DMS 273 treated with DMSO at 0.1 percent for 48 hours (cell line): ENCODE results near the gene ZNF30.
"Not testable (repeated sequence)": the region's sequence is repeated elsewhere in the genome, so short reads cannot be mapped to it uniquely, and the experiment has no call there.

Experiments used
- DNase-seq: peaks from one replicate; lab custom pipeline; 2025; lab: John Stamatoyannopoulos, UW

The ZNF30 gene

DNA sequence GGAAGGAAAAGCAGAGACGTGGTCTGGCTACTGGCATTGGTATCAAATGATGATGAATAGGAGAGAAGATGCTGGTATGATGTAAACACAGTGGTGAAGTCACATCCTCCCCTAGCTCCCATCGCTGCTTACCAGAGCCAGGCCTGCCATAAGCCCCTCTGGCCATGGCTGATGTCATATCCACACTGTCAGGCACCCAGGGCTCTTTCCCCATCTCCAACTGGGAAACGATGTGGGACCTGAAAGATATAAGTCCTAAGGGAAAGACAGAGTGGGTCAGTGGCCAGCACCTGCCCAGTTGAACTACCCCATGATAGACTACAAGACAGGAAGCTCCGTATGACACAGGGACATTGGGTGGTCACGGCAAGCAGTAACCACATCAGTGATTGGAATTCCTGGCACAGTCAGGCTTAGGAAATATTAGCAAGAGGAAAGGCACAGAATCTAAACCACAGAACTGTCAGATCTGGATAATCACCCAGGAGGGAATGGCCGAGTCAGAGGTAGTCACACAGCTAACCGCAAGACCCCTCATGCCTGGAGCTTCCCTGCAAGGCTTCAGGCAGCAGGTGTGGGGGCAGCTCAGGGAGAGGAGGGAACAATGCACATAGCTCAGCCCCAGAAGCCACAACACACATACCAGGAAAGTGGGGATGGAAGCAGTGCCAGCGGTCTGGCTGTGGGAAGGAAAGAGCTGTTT lies 33.6 kb downstream of the ZNF30 start:
- DNase-seq: no peak

DNA sequence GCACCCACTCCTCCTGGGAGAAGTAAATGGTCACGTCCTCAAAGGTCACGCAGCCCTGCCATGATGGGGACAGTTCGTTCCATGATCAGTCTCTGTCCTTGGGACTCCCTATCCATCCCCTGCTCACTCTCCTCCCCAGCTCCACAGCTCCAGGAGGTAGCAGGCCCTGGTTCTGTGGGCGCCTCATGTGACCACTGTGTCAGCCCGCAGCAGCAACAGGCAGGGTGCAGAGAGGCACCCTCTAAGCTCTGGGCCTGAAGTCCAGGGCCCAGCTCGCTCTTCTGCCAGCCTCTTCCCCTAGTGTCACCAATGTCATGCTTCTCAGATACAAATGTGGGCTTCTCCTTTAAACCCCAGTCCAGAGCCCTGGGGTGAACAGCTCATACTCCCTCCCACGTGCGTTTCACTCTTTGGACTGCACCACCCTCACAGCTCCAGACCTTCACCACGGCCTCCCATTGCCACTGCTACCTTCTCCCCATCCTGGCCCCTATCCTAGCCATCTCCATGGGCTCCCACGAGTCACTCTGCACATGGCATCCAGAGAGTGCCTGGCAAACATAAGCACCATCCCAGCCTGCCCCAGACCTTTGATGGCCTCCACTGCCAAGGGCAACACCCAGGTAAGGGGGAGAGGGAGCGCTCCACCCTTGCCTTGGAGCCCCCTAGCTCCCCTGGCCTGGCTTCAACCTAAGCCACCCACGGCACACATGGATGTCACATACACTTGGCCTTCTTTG lies 34.4 kb downstream of the ZNF30 start:
- DNase-seq: no peak

DNA sequence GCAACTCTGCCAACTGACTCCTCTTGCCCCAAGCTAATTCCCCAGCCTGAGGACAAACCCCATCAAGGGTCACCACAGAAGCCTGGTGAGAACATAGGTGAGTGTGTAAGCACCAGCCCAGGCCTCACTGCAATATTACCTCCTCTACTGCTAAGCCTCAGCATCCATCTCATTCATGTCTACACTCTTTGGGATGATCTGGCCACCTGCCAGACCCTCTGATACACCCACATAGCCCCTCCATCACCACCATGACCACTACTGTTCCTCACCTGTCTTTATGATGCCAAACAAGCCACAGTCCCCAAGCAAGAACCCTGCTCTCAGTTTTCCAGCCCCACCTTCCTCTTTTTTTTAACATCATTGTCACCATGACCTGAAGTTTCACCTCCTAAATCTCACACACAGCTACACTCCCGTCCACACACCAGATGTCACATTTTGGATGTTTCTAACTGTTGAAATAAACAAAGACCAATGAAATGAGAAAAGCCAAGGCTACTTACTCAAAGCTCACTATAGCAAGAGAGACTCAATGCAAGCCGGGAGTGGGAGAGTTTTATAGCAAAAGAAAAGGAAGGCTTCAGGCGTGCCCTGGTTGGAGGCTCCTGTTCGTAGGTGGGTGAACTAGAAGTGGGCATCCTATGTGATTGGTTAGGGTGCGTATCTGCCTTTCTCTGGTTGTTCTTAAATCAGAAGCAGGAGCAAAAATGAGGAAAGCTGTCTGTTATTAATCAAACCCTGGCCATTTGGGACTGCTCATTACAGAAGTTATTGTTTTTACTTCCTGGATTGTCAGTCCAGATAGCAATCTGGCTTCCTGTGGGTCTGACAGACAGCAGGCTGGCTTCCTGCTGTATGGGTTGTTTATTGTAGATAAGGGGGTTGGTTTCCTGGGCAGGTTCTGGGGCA lies 35.3 kb downstream of the ZNF30 start:
- no peak for DNase-seq

DNA sequence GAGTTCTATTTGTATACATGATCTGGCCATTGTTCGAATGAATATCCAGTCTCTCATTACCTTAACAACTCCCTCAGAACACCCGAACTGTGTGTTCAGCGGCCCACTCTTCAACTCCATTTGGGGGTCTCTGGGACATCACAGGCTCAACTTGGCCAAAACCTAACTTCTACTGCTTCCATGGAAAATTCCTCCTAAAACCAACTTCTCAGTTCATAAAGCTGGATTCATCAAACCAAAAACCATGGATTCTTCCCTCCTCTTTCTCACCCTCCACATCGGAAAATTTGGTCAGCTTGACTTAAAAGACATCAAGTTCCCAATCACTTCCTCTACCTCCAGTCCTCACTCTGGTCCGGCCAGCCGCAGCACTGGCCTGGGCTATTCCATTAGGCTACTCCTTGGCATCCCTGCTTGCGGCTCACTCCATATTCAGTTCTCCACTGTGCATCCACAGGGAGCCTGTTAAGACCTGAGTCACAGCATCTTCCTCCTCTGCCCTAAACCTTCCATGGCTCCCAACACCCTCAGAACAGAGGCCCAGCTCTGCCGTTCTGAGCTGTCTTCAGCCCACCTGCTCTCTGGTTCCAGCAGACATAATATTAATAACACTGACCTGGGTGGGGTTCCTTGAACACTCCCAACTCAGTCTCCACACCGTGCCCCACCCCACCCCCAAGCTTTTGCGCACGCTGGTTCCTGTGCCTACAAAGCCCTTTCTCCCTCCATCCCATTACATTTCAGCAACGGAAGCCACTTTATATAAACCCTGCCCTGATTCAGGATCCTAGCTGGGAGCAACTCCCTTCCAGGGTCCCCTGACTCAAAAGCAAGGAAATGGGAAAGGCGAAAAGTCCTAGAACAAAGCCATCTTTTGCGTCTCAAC lies 36.2 kb downstream of the ZNF30 start:
- DNase-seq: no peak

DNA sequence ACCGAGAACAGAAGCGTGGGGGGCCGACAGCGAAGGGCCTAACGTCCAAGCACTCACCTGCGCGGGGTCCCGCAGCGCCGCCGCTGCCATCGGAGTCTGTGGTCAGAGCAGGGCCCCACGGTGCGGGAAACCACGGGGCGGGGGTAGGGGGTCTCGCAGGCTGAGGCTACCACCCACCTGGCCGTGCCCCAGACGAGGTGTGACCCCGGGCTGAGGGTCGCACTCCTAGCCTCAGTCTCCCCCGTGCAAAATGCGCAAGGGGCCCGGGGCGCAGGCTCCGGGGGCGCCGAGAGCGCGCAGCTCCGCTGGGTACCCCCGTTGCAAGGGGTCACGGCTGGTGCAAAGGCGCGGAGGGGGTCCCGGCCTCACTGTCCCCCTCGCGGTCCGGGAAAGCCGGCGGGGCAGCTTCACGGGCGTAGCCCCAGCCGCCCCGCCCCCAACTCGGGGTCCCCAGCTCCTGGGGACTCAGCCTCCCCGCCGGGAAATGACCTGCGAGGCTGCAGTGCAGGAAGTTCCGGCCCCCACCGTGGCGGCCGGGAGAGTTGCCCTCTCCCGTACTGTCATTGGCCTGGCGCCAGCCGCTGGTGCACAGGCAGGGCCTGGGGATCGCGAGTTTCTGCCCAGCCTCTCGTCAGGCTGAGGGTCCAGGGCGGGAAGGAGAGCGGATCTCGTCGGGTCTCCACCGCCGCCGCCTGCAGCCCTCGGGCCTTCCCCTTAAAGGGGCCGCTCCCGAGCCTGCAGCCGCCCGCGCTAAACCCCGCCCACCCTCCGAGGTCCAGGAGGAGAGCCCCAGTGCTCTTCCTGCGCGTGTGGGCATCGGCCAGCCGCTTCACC lies 37.1 kb downstream of the ZNF30 start, which contains the start of gene ZNF792:
Gene ZNF792, minus strand, starts transcription at position 657 of the 834 bp plus-strand sequence. Its CDS starts 567 bp downstream, at position 90.
- no peak for DNase-seq

DNA sequence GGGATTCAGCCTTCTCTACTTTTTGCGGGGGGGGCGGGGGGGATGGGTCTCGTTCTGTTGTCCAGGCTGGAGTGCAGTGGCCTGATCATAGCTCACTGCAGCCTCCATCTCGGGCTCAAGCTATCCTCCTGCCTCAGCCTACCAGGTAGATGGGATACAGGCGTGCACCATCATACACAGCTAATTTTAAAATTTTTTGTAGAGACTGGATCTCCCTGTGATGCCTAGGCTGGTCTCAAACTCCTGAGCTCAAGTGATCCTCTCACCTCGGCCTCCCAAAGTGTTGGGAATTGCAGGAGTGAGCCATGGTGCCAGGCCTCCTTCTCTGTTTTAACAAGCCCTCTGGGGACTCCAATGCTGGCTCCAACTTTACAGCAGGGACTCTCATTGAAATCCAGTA lies 37.9 kb downstream of the ZNF30 start:
- no peak for DNase-seq

DNA sequence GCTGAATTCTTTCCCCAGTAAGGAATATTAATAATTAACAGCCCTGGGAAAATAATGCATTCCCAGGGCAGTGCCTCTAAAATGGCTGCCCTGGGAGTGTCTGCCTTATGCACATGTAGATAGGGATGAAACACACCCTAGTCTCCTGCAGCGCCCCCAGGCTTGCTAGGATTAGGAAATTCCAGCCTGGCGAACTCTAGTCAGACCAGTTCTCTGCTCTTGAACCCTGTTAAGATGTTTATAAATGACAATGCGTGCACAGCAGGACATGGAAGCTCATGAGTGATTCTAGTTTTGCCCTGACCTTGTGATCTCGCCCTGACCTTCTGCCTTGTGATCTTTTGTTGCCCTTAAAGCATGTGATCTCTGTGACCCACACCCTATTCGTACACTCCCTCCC lies 38.8 kb downstream of the ZNF30 start:
- not testable (repeated sequence) for DNase-seq

DNA sequence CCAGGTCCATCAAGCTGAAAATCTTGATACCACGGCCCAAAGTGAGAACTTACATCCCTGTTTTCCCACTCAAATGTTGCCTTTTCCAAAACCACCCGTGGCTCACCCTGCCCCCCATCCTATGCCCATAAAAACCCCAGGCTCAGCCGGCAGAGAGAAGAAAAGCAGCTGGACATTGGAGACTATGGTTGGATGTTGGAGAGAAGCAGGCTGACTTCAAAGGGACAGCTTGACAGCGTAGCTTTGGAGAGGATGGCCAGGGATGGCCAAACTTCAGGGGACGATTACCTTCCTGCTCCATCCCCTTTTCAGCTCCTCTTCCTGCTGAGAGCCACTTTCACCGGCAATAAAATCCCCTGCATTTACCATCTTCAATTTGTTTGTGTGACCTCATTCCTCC lies 40.8 kb downstream of the ZNF30 start:
- DNase-seq: no peak

DNA sequence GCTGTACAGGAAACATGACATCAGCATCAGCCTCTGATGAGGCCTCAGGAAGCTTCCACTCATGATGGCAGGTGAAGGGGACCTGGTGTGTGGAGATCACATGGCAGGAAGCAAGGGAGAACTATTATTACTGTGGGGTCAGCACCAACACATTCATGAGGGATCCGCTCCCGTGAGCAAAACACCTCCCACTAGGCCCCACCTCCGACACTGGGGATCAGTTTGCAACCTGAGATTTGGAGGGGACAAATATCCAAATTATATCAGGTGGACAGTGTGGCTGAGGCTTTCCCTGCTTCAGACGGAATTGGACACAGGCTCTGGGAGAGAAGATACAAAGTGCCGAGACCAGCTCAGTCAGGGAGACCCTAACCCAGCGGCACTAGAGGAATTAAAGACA lies 43.0 kb downstream of the ZNF30 start:
- no peak for DNase-seq

DNA sequence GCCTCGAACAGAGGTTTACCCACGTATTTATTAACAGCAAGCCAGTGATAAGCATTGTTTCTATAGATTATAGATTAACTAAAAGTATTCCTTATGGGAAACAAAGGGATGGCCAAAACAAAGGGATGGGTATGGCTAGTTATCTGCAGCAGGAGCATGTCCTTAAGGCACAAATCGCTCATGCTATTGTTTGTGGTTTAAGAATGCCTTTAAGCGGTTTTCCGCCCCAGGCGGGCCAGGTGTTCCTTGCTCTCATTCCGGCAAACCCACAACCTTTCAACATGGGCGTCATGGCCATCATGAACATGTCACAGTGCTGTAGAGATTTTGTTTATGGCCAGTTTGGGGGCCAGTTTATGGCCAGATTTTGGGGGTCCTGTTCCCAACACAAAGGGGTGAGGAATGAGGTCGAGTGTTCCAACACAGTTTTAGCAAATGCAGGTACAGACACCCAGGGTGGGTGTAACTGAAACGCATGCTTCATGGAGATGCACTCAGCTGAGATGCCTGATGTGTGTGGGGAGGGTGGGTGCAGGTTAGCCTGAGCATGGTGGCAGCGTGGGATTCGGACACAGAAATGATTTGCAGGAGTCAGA lies 43.6 kb downstream of the ZNF30 start:
- DNase-seq: not testable (repeated sequence)

DNA sequence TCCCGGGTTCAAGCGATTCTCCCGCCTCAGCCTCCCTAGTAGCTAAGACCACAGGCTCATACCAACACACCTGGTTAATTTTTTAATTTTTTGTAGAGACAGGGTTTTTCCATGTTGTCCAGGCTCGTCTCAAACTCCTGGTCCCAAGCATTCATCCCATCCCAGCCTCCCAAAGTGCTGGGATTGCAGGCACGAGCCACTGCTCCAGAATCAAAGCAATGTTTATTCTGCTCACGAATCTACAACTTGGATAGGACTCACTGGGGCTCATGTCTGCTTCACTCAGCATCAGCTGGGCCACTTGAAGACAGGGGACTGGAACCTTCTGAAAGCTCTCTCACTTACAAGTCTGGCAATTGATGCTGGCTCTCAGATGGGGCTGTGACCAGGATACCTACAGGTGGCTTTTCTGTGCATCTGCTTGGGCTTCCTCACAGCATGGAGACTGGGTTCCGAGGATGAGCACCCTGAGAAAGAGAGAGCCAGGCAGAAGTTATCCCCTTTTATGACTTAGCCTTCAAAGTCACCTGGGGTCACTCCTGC lies 45.5 kb downstream of the ZNF30 start:
- DNase-seq: no peak

DNA sequence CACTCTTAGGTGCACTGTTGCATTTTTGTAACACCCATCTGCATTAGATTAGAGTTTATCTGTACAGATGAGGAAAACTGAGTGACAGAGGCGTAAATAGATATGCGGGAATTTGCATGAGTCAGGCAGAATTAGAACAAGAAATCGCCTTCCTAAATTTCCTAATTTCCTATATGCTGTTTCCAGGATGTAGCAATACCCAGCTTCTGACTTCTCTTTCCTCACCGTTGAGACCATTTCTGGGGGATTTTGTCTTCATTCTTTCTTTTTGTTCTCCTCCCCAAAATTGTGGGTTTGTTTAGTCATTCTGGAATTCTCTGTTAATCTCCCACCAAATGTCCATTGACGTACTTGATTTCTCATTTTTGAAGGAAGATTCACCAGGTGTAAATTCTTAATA lies 47.9 kb downstream of the ZNF30 start:
- no peak for DNase-seq

DNA sequence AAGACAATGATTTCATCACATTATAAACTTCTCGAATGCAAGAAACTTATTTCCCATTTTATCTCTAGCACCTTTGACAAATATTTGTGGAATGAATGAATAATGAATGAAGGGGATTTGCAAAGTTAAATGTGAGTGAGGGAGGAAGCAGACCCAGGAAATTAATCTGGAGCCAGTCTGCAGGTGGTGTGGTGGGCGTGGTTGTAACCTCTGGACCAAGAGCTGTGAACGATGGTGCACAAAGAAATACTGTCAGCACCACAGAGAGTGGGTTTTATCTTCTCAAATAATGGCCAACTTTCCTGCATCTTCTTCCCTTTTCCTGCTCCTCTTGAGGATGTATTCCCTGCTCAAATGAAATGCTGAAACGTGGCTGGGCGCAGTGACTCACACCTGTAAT lies 48.4 kb downstream of the ZNF30 start:
- no peak for DNase-seq

DNA sequence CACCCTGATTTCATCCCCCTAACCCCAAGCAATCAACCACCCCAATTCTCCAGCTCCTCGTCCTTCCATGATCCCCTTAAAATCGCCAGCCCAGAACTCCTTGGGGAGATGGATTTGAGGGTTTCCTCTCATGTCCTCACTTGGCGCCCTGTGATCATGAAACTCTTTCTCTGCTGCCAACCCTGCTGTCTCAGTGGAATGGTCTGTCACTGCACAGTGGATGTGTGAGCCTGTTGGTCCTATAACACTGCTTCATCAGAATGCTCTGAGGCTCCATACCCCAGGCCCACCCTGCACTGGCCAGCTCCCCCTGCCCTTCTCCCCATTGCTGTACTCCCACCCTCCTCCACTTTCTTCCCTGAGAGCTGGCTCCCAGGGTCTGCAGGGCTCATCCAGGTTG lies 49.9 kb downstream of the ZNF30 start:
- DNase-seq: no peak

DNA sequence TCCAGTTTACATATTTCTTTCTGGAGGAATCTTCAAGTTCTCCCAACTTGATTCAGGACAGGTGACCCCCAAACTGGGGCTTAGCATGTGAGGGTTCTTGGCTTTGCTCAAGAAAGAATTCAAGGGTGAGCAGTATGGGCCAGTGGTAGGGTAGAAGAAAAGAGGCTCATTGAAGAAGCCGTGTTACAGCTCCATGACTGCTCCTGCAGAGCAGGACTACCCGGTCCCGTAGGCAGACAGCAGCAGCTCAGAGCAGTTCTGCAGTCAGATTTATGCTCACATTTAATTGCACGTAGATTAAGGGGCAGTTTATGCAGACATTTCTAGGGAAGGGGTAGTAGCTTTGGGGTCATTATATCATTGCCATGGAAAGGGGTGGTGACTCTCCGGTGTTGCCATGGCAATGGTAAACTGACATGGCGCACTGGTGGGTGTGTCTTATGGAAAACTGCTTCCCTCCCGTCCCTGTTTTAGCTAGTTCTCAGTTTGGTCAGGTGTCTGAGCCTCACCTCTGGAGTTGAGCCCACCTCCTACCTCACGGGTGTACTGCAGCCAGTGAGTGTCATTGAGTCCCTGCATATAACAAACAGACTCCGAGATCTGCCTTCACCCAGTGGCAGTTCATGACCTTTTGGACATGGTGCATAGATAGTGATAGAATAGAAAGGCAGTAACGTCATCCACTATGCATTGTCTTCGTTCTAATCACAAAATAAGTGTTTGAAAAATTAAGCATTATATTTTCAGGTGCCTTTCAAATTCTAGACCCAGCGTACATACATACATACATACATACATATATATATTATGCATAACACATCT lies 53.3 kb downstream of the ZNF30 start:
- no peak for DNase-seq

DNA sequence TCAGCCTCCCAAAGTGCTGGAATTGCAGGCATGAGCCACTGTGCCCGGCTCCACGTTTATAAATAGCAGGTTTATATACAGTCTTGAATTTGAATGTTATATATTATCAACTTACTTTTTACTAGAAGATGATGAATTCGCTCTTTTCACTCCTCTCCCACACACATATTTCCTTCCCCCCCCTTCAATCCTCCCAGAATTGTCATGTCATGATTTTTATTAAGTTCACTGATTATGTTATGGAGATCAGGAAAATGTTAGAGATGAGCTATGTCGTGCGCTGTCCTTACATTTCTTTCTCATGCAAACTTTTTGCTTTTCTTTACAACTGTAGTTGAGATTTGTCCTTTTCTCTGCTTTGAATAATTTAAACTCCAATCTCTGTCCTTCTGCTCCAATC lies 55.6 kb downstream of the ZNF30 start:
- DNase-seq: no peak

DNA sequence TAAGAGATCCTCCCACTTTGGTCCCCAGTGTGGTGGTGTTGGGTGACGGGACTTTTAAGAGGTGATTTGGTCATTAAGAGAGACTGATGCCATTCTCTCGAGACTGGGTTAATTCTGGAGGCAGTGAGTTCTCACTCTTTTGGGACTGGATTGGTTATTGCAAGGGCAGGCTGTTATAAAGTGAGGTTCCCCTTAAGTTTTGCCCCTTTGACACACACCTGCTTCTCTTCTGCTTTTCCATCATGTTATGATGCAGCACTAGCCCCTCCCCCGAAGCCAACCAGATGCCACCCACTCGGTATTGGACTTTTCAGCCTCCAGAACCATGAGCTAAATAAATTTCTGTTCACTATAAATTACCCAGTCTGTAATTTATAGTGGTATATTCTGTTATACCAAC lies 57.1 kb downstream of the ZNF30 start:
- no peak for DNase-seq

DNA sequence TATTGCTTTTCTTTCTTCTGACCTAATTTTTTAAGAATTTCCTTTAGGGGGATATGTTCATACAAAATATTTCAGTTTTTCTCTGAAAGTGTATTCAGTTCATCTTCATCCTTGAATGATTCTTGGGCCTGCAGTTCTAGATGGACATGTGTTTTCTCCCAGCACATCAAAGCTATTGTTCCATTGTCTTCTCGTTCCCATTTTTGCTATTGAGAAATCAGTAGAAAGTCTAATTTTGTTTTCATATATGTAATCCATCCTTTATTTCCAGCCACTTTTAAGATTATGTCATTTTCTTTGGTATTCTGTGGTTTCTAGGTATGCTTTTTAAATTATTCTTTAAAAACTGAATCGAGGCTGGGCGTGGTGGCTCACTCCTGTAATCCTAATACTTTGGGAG lies 57.6 kb downstream of the ZNF30 start:
- no peak for DNase-seq
